H9 (cell line): ENCODE measurements around the gene ASPG. TPM values are rescaled to one million over a fixed set of nuclear protein-coding genes. Genes with fewer than 3 reads are reported as not detected.

Source experiments
- DNase-seq: peaks from one replicate; pipeline ENCODE4 v3.0.0-alpha.2; 2017
- H2AFZ ChIP-seq: one replicate; pipeline ENCODE4 v1.6.1; 2013; ENCODE audit warnings: mild to moderate bottlenecking, low read length, control low read depth, moderate library complexity
- H2AK5ac ChIP-seq: 2 replicates; pipeline ENCODE4 v1.6.1; 2013; ENCODE audit warnings: low read length, control low read depth, mixed read lengths; ENCODE audit not compliant: insufficient read length
- H2BK120ac ChIP-seq: one replicate; pipeline ENCODE4 v1.6.1; 2013; ENCODE audit warnings: low read depth, mild to moderate bottlenecking, low read length, control low read depth, inconsistent platforms; ENCODE audit not compliant: poor library complexity, severe bottlenecking
- H2BK12ac ChIP-seq: 2 replicates; pipeline ENCODE4 v1.6.1; 2013; ENCODE audit warnings: low read length, control low read depth, mixed read lengths, low read depth; ENCODE audit not compliant: insufficient read length
- H2BK15ac ChIP-seq: 2 replicates; pipeline ENCODE4 v1.6.1; 2013; ENCODE audit warnings: low read depth, low read length, control low read depth
- H2BK20ac ChIP-seq: one replicate; pipeline ENCODE4 v1.6.1; 2013; ENCODE audit warnings: low read depth, mild to moderate bottlenecking, low read length, control low read depth, inconsistent platforms; ENCODE audit not compliant: poor library complexity, severe bottlenecking
- H2BK5ac ChIP-seq: 2 replicates; pipeline ENCODE4 v1.6.1; 2013; ENCODE audit warnings: low read length, control low read depth, mixed read lengths; ENCODE audit not compliant: insufficient read length
- H3K14ac ChIP-seq: 2 replicates; pipeline ENCODE4 v1.6.1; 2013; ENCODE audit warnings: low read length, control low read depth; ENCODE audit not compliant: insufficient read depth
- H3K18ac ChIP-seq: 2 replicates; pipeline ENCODE4 v1.6.1; 2013; ENCODE audit warnings: low read depth, mild to moderate bottlenecking, mixed read lengths, low read length, control low read depth; ENCODE audit not compliant: insufficient read length
- H3K23ac ChIP-seq: 2 replicates; pipeline ENCODE4 v1.6.1; 2013; ENCODE audit warnings: low read length, control low read depth, mixed read lengths, low read depth; ENCODE audit not compliant: insufficient read length
- H3K23me2 ChIP-seq: 2 replicates; pipeline ENCODE4 v1.6.1; 2013; ENCODE audit warnings: low read depth, mild to moderate bottlenecking, mixed read lengths, low read length, control low read depth; ENCODE audit not compliant: insufficient read length, poor library complexity, severe bottlenecking
- H3K27ac ChIP-seq: 2 replicates; pipeline ENCODE4 v1.5.1; 2013; ENCODE audit warnings: low read length, control low read depth, mixed read lengths, low read depth; ENCODE audit not compliant: insufficient read length
- H3K27me3 ChIP-seq: 2 replicates; pipeline ENCODE4 v1.6.1; 2013; ENCODE audit warnings: low read length, control low read depth, inconsistent platforms; ENCODE audit not compliant: insufficient read depth
- H3K4ac ChIP-seq: 2 replicates; pipeline ENCODE4 v1.6.1; 2013; ENCODE audit warnings: low read depth, mild to moderate bottlenecking, control low read depth, inconsistent platforms, low read length, moderate library complexity
- H3K4me1 ChIP-seq: 2 replicates; pipeline ENCODE4 v1.6.1; 2013; ENCODE audit warnings: low read length, control low read depth, inconsistent platforms; ENCODE audit not compliant: insufficient read depth
- H3K4me2 ChIP-seq: 2 replicates; pipeline ENCODE4 v1.6.1; 2013; ENCODE audit warnings: low read length, control low read depth, mixed read lengths; ENCODE audit not compliant: insufficient read length, insufficient read depth
- H3K56ac ChIP-seq: 2 replicates; pipeline ENCODE4 v1.6.1; 2013; ENCODE audit warnings: low read depth, mild to moderate bottlenecking, mixed read lengths, low read length, control low read depth; ENCODE audit not compliant: insufficient read length
- H3K79me1 ChIP-seq: 2 replicates; pipeline ENCODE4 v1.6.1; 2013; ENCODE audit warnings: low read depth, mild to moderate bottlenecking, moderate library complexity, low read length, control low read depth, inconsistent platforms; ENCODE audit not compliant: insufficient read depth, poor library complexity, severe bottlenecking
- H3K79me2 ChIP-seq: 2 replicates; pipeline ENCODE4 v1.6.1; 2013; ENCODE audit warnings: low read length, control low read depth, inconsistent platforms; ENCODE audit not compliant: insufficient read depth
- H3K9ac ChIP-seq: 2 replicates; pipeline ENCODE4 v1.6.1; 2013; ENCODE audit warnings: low read length, control low read depth, mixed read lengths; ENCODE audit not compliant: insufficient read length; ENCODE audit errors: extremely low read depth
- H3K9me3 ChIP-seq: one replicate; pipeline ENCODE4 v1.6.1; 2013; ENCODE audit warnings: low read depth, low read length, inconsistent platforms; ENCODE audit not compliant: control insufficient read depth
- H3T11ph ChIP-seq: one replicate; pipeline ENCODE4 v1.6.1; 2013; ENCODE audit warnings: mild to moderate bottlenecking, low read length, control low read depth, inconsistent platforms
- H4K20me1 ChIP-seq: one replicate; pipeline ENCODE4 v1.6.1; 2013; ENCODE audit not compliant: control insufficient read depth, insufficient read length, insufficient read depth
- H4K5ac ChIP-seq: 2 replicates; pipeline ENCODE4 v1.6.1; 2013; ENCODE audit warnings: low read depth, mild to moderate bottlenecking, mixed read lengths, low read length, control low read depth; ENCODE audit not compliant: insufficient read length
- H4K8ac ChIP-seq: replicated peaks from 2 replicates; pipeline ENCODE4 v1.6.1; 2013; ENCODE audit warnings: low read length, control low read depth, mixed read lengths, low read depth; ENCODE audit not compliant: insufficient read length
- H4K91ac ChIP-seq: 2 replicates; pipeline ENCODE4 v1.6.1; 2013; ENCODE audit warnings: low read depth, mild to moderate bottlenecking, moderate library complexity, mixed read lengths, low read length, control low read depth; ENCODE audit not compliant: insufficient read length
- H3K27ac Mint-ChIP-seq, 3 experiments: 2 replicates in 2 of 3; 3 replicates in 1 of 3; pipeline ENCODE4 v1.8.0; 2020 to 2021; ENCODE audit warnings: mixed read lengths in 3 of 3, mild to moderate bottlenecking in 1 of 3, moderate library complexity in 1 of 3
- H3K27me3 Mint-ChIP-seq: 2 replicates; pipeline ENCODE4 v1.8.0; 2021; ENCODE audit warnings: low read depth, mild to moderate bottlenecking, moderate library complexity, mixed read lengths
- H3K36me3 Mint-ChIP-seq, 3 experiments: 2 replicates in 2 of 3; 3 replicates in 1 of 3; pipeline ENCODE4 v1.8.0; 2020 to 2021; ENCODE audit warnings: low read depth in 3 of 3, mixed read lengths in 3 of 3; ENCODE audit not compliant: insufficient read depth in 1 of 3
- H3K4me1 Mint-ChIP-seq, 2 experiments: 2 replicates each; pipeline ENCODE4 v1.8.0; 2020; ENCODE audit warnings: mixed read lengths in 2 of 2
- H3K4me3 Mint-ChIP-seq, 2 experiments: 2 replicates in 1 of 2; 3 replicates in 1 of 2; pipeline ENCODE4 v1.8.0; 2020 to 2021; ENCODE audit warnings: mild to moderate bottlenecking in 2 of 2, mixed read lengths in 2 of 2, moderate library complexity in 1 of 2
- H3K9me3 Mint-ChIP-seq, 2 experiments: 2 replicates in 1 of 2; 3 replicates in 1 of 2; pipeline ENCODE4 v1.8.0; 2020; ENCODE audit warnings: mild to moderate bottlenecking in 2 of 2, mixed read lengths in 2 of 2, moderate library complexity in 1 of 2
- CTCF ChIP-seq: fragments of 200-600 bp; sonication (generic); conservative IDR thresholded peaks from 3 replicates; pipeline ENCODE4 v1.8.0; 2021; ENCODE audit warnings: antibody characterized with exemption, mild to moderate bottlenecking
- WGBS: extraction: QIAGEN DNeasy Blood & Tissue Kit; methylation state at CpG from one replicate; pipeline ENCODE4 v1.1.7; 2013; ENCODE audit warnings: missing lambda C conversion rate, low lambda C conversion rate, mixed read lengths; ENCODE audit not compliant: insufficient read length; ENCODE audit errors: extremely low coverage; 5-methylcytosine and 5-hydroxymethylcytosine counted together
- total RNA-seq: library from RNA; stranded (reverse); gene quantifications from 2 replicates; pipeline ENCODE4 v1.2.1, GENCODE V29; 2021

ASPG gene
- total RNA-seq, 1 experiment from 2014 or later: 0.33 TPM

- Mint-ChIP-seq H3K27me3 (peaks cover 53% of the 10 kb centered on the region), H3K27ac (no peak overlapping the region)
- no peak overlapping the region for H2BK12ac ChIP-seq
Observed at GRCh38 chr14:104128981-104129380, 43.5 kb downstream of the ASPG start.

More at GRCh38 chr14:104128981-104129380, 43.5 kb downstream of the ASPG start:
- Histone ChIP-seq H3K4me2 (no peak overlapping the region), H3K23me2 (no peaks in the 10 kb centered on the region), H4K20me1 (no peaks in the 10 kb centered on the region), H3K18ac (no peak overlapping the region), H3K4me1 (no peaks in the 10 kb centered on the region), H3K79me1 (no peaks in the 10 kb centered on the region), H4K8ac (no peak overlapping the region), H2BK120ac (no peak overlapping the region), H3K27ac (no peak overlapping the region), H2AK5ac (no peak overlapping the region), H2BK5ac (no peak overlapping the region), H3K56ac (no peak overlapping the region), H3K9me3 (no peaks in the 10 kb centered on the region), H3K9ac (no peak overlapping the region), H3K27me3 (no peaks in the 10 kb centered on the region), H3K4ac (no peak overlapping the region), H4K5ac (no peak overlapping the region), H2AFZ (no peak overlapping the region), H3T11ph (no peak overlapping the region), H4K91ac (no peak overlapping the region), H2BK15ac (no peak overlapping the region), H3K14ac (no peak overlapping the region), H3K79me2 (no peaks in the 10 kb centered on the region), H3K23ac (no peak overlapping the region), H2BK20ac (no peak overlapping the region)
- Mint-ChIP-seq H3K9me3 (peaks cover 40 to 49% of the 10 kb centered on the region in 2 experiments), H3K36me3 (peaks cover 5 to 18% (median 7%) of the 10 kb centered on the region in 3 experiments; a peak in 5 of 7 replicates), H3K4me3 (no peak overlapping the region), H3K4me1 (peaks cover 0 to 2% of the 10 kb centered on the region in 2 experiments; a peak in 1 of 4 replicates)
- no peak for TF ChIP-seq CTCF
- no peak for DNase-seq
- no CpG with 5 or more reads among the region's 1 CpG for WGBS
